Measurements from ENCODE around the gene CYP26B1. TPM values are rescaled to one million over a fixed set of nuclear protein-coding genes. Genes with fewer than 3 reads are reported as not detected.

CYP26B1 gene
- total RNA-seq, 1 experiment from 2014 or later: 0.20 TPM

DNA sequence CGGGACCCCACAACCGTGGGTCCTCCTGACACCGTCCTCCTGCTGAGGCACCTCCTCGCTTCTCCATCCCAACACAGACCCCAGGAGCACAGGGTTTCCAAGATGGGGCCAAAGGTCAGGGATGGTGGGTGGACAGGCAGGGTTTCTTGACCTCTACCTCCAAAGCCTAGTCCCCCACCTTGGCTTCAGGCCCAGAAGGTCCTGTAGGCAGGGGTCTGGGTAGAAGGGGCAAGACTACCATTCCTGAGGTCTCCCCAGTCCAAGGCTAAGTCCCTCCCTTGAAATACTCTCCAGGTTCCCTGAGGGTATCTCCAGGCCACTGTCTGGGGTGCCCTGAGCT lies 7.1 kb downstream of the CYP26B1 start:
- H2AFZ ChIP-seq (ENCODE audit: low read length): no peak overlapping the region
- TF ChIP-seq, protein P1, sequence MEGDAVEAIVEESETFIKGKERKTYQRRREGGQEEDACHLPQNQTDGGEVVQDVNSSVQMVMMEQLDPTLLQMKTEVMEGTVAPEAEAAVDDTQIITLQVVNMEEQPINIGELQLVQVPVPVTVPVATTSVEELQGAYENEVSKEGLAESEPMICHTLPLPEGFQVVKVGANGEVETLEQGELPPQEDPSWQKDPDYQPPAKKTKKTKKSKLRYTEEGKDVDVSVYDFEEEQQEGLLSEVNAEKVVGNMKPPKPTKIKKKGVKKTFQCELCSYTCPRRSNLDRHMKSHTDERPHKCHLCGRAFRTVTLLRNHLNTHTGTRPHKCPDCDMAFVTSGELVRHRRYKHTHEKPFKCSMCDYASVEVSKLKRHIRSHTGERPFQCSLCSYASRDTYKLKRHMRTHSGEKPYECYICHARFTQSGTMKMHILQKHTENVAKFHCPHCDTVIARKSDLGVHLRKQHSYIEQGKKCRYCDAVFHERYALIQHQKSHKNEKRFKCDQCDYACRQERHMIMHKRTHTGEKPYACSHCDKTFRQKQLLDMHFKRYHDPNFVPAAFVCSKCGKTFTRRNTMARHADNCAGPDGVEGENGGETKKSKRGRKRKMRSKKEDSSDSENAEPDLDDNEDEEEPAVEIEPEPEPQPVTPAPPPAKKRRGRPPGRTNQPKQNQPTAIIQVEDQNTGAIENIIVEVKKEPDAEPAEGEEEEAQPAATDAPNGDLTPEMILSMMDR (conservative IDR thresholded peaks at IDR 0.05): no peak
- H4K5ac ChIP-seq (ENCODE audit: insufficient read length, low read depth, low read length): no peak overlapping the region

More for the DNA sequence above, 7.1 kb downstream of the CYP26B1 start:
- no peak overlapping the region for H3K27ac ChIP-seq (ENCODE audit: insufficient read length, low read depth, low read length)
- H4K20me1 ChIP-seq (ENCODE audit: control insufficient read depth, insufficient read depth, insufficient read length): no peaks in the 10 kb centered on the region
- no peak overlapping the region for H4K8ac ChIP-seq (replicated peaks; ENCODE audit: insufficient read length, low read depth, low read length)
- no peak overlapping the region for H2BK120ac ChIP-seq (ENCODE audit: low read depth, low read length, poor library complexity, severe bottlenecking)
- no peak overlapping the region for H2AK5ac ChIP-seq (ENCODE audit: insufficient read length, low read length)
- H3K56ac ChIP-seq (ENCODE audit: insufficient read length, low read depth, low read length): no peak overlapping the region
- peaks cover 0 to 6% of the 10 kb centered on the region in 2 experiments; a peak in 1 of 5 replicates for H3K9me3 Mint-ChIP-seq
- no peak overlapping the region for H2BK20ac ChIP-seq (ENCODE audit: low read depth, low read length, poor library complexity, severe bottlenecking)
- peaks cover 41% of the 10 kb centered on the region; the same call in 1 of the 2 replicates for H3K27me3 ChIP-seq (ENCODE audit: insufficient read depth, low read length)
- H3K4ac ChIP-seq (ENCODE audit: low read depth, low read length): no peak overlapping the region
- no peak overlapping the region for H3K9ac ChIP-seq (ENCODE audit: extremely low read depth, insufficient read length, low read length)
- no peaks in the 10 kb centered on the region for H3K79me1 ChIP-seq (ENCODE audit: insufficient read depth, low read depth, low read length, poor library complexity, severe bottlenecking)
- peaks cover 15% of the 10 kb centered on the region for H3K23me2 ChIP-seq (ENCODE audit: insufficient read length, low read depth, low read length, poor library complexity, severe bottlenecking)
- H3K27me3 Mint-ChIP-seq (ENCODE audit: low read depth): peaks cover 76% of the 10 kb centered on the region
- H3K4me1 Mint-ChIP-seq: peaks cover 12 to 33% of the 10 kb centered on the region in 2 experiments
- no peak overlapping the region for H4K91ac ChIP-seq (ENCODE audit: insufficient read length, low read depth, low read length)
- H3K4me2 ChIP-seq (ENCODE audit: insufficient read depth, insufficient read length, low read length): no peak overlapping the region
- no peak for DNase-seq
- no peak overlapping the region for H2BK12ac ChIP-seq (ENCODE audit: insufficient read length, low read depth, low read length)
- no peak overlapping the region for H2BK15ac ChIP-seq (ENCODE audit: low read depth, low read length)
- H3K14ac ChIP-seq (ENCODE audit: insufficient read depth, low read length): no peak overlapping the region; the same call in 1 of the 2 replicates
- H3K9me3 ChIP-seq (ENCODE audit: control insufficient read depth, low read depth, low read length): no peaks in the 10 kb centered on the region
- H2BK5ac ChIP-seq (ENCODE audit: insufficient read length, low read length): no peak overlapping the region
- H3K36me3 Mint-ChIP-seq (ENCODE audit: insufficient read depth in 1 of 3, low read depth in 3 of 3): no peaks in the 10 kb centered on the region
- H3K23ac ChIP-seq (ENCODE audit: insufficient read length, low read depth, low read length): no peak overlapping the region
- no peak overlapping the region for H3K4me3 Mint-ChIP-seq
- H3T11ph ChIP-seq (ENCODE audit: low read length): no peak overlapping the region
- no peaks in the 10 kb centered on the region for H3K79me2 ChIP-seq (ENCODE audit: insufficient read depth, low read length)
- no peak overlapping the region for H3K27ac Mint-ChIP-seq
- no peaks in the 10 kb centered on the region for H3K4me1 ChIP-seq (ENCODE audit: insufficient read depth, low read length)
- WGBS (ENCODE audit: extremely low coverage, insufficient read length, low lambda C conversion rate): no CpG with 5 or more reads among the region's 4 CpGs
- no peak overlapping the region for H3K18ac ChIP-seq (ENCODE audit: insufficient read length, low read depth, low read length)
